Colonic mucosa (tissue), 4 donors: ENCODE measurements around the gene PPP1CA. TPM values are rescaled to one million over a fixed set of nuclear protein-coding genes. Genes with fewer than 3 reads are reported as not detected.
A peak's percentile ranks its signal among the peaks of the same experiment; 100 is the strongest.

ENCODE experiments used
- DNase-seq: peaks from one replicate; pipeline ENCODE4 v3.0.0-alpha.2; 2020
- H3K27ac ChIP-seq: fragments of 200-600 bp; one replicate; pipeline ENCODE4 v1.8.0; 2021
- H3K27me3 ChIP-seq: fragments of 200-600 bp; one replicate; pipeline ENCODE4 v1.8.0; 2021
- H3K36me3 ChIP-seq: fragments of 200-600 bp; one replicate; pipeline ENCODE4 v1.8.0; 2021
- H3K4me1 ChIP-seq: fragments of 200-600 bp; one replicate; pipeline ENCODE4 v1.8.0; 2021; ENCODE audit warnings: mild to moderate bottlenecking
- H3K4me3 ChIP-seq: fragments of 200-600 bp; one replicate; pipeline ENCODE4 v1.8.0; 2021
- H3K9ac ChIP-seq, 2 donors: one replicate each; pipeline ENCODE4 v1.7.0; 2013; ENCODE audit warnings: control low read depth in 2 of 2, low read depth in 2 of 2, low read length in 2 of 2
- H3K9me3 ChIP-seq: fragments of 200-600 bp; one replicate; pipeline ENCODE4 v1.8.0; 2021
- intact Hi-C: fragments of 100-400 bp; cut with DNase I; formaldehyde crosslinking; loops from one replicate; pipeline ENCODE4 v1.14.1; 2022
- total RNA-seq, 2 donors: library from RNA; stranded (reverse); fragmentation: NEBNext Ultra II Directional in 1 of 2; extraction: Animal tissue kit (Norgen Biotek cat#: 25700) in 1 of 2; gene quantifications; one replicate each; pipeline ENCODE4 v1.2.1, GENCODE V29; 2021
- TF ChIP-seq, protein P1 (sequence below): fragments of 200-600 bp; IDR thresholded peaks from one replicate; pipeline ENCODE4 v1.8.0; 2022; ENCODE audit warnings: antibody characterized with exemption, mild to moderate bottlenecking
- donor health status: healthy.
- donor health status: DM: no; HTN: no; CAD: no.
- donor health status: DM: no; HTN: no; CAD: no.

Gene PPP1CA
- total RNA-seq, 2 donors from 2014 or later, result 242 to 280 TPM

DNA sequence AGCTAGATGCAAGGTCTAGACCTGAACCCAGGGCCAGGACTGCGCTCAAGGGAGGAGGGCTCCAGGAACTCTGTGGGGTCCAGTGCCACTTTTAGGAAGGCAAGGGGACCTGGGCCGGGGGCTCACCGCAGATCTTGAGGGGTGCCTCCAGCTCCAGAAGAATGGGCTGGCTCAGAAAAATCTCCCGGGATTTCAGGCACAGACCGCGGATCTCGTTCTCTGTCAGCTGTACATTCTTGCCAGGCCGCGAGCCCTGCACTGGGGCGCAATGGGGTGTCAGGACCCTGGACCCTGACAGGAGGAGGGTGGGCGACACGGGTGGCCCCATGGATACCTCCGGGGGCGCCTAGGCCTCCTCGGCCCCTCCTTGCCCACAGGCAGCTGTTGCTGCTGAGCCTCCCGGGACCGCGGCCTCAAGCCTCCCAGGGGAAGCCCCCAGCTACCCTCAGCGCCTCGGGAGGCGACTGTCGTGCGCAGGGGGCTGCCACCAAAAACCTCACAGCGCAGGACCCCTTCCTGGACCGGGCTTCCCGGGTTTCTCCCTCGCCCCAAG lies 640 bp downstream of the PPP1CA start:
- Histone ChIP-seq H3K9me3 (no peaks in the 10 kb centered on the region), H3K9ac (peak overlapping the region; percentile 96 to 97), H3K27ac (peak overlapping the region; percentile 92), H3K4me1 (peaks cover 14% of the 10 kb centered on the region), H3K36me3 (peaks cover 17% of the 10 kb centered on the region), H3K4me3 (peak overlapping the region; percentile 94), H3K27me3 (no peaks in the 10 kb centered on the region)
- TF ChIP-seq, protein P1, sequence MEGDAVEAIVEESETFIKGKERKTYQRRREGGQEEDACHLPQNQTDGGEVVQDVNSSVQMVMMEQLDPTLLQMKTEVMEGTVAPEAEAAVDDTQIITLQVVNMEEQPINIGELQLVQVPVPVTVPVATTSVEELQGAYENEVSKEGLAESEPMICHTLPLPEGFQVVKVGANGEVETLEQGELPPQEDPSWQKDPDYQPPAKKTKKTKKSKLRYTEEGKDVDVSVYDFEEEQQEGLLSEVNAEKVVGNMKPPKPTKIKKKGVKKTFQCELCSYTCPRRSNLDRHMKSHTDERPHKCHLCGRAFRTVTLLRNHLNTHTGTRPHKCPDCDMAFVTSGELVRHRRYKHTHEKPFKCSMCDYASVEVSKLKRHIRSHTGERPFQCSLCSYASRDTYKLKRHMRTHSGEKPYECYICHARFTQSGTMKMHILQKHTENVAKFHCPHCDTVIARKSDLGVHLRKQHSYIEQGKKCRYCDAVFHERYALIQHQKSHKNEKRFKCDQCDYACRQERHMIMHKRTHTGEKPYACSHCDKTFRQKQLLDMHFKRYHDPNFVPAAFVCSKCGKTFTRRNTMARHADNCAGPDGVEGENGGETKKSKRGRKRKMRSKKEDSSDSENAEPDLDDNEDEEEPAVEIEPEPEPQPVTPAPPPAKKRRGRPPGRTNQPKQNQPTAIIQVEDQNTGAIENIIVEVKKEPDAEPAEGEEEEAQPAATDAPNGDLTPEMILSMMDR, result no peak
- no peak for DNase-seq
- intact Hi-C loops, result no loop called here

DNA sequence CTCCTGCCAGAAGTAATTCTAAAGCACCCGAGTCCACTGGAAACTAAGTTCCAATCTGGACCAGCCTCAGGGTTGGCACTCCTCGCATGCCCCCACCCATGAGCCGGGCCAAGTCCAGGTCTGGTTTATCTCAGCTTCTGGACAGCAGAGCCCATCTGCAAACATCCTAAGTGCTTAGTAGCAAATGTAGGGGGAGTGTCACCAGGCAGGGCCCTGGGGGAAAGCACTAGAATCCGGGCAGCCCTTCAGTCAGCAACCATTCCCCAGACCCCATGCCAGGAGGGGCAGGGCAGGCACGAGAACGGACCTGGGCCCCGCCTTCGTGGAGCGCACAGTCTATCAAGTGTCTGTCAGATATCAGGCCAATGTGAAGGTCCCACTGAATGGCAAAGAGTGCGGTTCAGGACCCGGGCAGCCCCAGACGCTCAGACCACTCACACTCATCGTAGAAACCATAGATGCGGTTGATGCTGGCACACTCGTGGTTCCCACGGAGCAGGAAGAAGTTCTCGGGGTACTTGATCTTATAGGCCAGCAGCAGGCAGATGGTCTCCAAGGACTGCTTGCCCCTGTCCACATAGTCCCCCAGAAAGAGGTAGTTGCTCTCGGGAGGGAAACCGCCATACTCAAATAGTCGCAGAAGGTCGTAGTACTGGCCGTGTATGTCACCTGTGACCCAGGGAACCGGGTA lies 1.3 kb downstream of the PPP1CA start:
- Histone ChIP-seq H3K9me3 (no peaks in the 10 kb centered on the region), H3K9ac (peak overlapping the region; percentile 96 to 97), H3K27ac (peak overlapping the region; percentile 92), H3K36me3 (peaks cover 17% of the 10 kb centered on the region), H3K27me3 (no peaks in the 10 kb centered on the region), H3K4me3 (peak overlapping the region; percentile 94), H3K4me1 (peaks cover 14% of the 10 kb centered on the region)
- TF ChIP-seq, protein P1, result no peak
- DNase-seq, result peak; percentile 53
- intact Hi-C loops, result no loop called here

DNA sequence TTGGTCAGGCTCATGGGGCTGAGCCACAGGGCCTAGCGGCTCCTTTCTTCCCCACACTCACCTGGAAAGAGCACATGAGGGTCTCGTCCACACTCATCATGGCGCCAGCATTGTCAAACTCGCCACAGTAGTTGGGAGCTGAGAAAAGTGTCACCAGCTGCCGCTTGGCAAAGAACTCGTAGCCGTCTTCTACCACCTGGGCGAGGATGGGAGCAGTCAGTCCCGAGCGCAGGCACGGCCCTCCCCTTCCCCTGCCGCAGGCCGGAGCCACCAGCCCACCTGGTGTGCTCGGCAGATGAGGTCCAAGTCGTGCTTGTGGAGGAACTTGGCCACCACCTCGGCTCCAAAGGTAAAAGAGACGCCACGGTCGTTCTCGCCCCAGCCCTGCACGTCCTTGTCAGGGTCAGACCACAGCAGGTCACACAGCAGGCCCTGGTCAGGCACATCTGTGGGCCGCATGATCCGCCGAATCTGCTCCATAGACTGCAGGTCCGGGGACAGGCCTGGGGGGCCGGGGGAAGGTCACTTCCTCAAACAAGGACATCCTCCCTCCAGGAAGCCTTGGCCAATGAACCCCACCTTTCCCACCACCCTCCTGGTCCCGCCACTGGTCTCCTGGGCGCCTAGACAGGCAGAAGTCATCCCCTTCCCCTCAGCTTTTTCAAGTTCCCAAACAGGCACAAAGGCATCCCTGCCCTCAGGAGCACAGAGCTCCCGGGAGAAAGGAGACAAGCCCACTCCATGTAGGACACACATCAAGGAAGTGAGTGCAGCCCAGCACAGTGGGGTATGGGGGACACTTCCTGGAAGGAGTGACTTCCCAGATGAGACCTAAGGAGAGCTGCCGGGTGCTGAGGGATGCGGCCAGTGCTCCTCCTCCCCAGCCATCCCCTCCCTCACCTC lies 2.7 kb downstream of the PPP1CA start:
- Histone ChIP-seq H3K36me3 (peaks cover 17% of the 10 kb centered on the region), H3K9ac (peak overlapping the region in 1 of 2 donors; percentile 36), H3K27me3 (no peaks in the 10 kb centered on the region), H3K27ac (no peak overlapping the region), H3K4me3 (no peak overlapping the region), H3K9me3 (no peaks in the 10 kb centered on the region), H3K4me1 (peaks cover 14% of the 10 kb centered on the region)
- DNase-seq, result no peak
- TF ChIP-seq, protein P1, result no peak
- intact Hi-C loops, result no loop called here

DNA sequence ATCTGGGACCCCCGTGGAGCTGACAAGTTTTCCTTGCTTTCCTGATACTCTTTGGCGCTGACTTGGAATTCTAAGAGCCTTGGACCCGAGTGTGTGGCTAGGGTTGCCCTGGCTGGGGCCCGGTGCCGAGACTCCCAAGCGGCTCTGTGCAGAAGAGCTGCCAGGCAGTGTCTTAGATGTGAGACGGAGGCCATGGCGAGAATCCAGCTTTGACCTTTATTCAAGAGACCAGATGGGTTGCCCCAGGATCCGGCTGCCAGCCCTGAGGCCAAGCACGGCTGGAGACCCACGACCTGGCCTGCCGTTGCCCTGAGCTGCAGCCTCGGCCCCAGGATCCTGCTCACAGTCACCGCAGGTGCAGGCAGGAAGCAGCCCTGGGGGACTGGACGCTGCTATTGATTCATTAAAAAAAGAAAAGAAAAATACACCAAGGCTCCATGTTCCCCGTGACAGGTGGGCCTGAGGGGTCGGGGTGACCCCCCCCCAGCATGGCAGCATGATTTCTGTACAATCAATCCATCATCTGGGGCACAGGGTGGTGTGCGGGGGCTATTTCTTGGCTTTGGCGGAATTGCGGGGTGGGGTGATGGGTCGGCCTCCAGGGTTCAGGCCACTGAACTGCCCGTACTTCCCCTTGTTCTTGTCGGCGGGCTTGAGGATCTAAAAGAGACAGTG lies 3.5 kb downstream of the PPP1CA start:
- intact Hi-C loops, result no loop called here
- H3K4me1 ChIP-seq, result peaks cover 14% of the 10 kb centered on the region
- H3K27me3 ChIP-seq, result no peaks in the 10 kb centered on the region
- DNase-seq, result no peak
- peaks cover 17% of the 10 kb centered on the region for H3K36me3 ChIP-seq
- H3K4me3 ChIP-seq, result no peak overlapping the region
- TF ChIP-seq, protein P1, result no peak
- H3K27ac ChIP-seq, result no peak overlapping the region
- no peak overlapping the region for H3K9ac ChIP-seq
- no peaks in the 10 kb centered on the region for H3K9me3 ChIP-seq

DNA sequence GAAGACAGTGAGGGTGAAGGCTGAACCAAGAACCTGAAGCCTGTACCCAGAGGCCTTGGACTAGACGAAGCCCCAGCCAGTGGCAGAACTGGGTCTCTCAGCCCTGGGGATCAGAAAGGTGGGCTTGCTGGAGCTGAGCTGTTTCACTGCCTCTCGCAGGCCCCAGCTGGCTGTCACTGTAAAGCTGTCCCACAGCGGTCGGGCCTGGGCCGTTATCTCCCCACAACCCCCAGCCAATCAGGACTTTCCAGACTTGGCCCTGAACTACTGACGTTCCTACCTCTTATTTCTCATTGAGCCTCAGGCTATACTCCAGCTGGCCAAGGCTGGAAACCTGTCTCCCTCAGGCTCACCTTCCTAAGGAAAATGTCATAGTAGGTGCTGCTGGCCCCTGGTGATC lies 4.1 kb downstream of the PPP1CA start:
- no peak for DNase-seq
- no peak overlapping the region for H3K9ac ChIP-seq
- H3K27me3 ChIP-seq, result no peaks in the 10 kb centered on the region
- TF ChIP-seq, protein P1, result no peak
- intact Hi-C loops, result no loop called here
- no peaks in the 10 kb centered on the region for H3K9me3 ChIP-seq
- peaks cover 17% of the 10 kb centered on the region for H3K4me1 ChIP-seq
- no peak overlapping the region for H3K4me3 ChIP-seq
- H3K36me3 ChIP-seq, result peaks cover 17% of the 10 kb centered on the region
- no peak overlapping the region for H3K27ac ChIP-seq
